ENCODE measurements around the gene HDAC9.

DNA sequence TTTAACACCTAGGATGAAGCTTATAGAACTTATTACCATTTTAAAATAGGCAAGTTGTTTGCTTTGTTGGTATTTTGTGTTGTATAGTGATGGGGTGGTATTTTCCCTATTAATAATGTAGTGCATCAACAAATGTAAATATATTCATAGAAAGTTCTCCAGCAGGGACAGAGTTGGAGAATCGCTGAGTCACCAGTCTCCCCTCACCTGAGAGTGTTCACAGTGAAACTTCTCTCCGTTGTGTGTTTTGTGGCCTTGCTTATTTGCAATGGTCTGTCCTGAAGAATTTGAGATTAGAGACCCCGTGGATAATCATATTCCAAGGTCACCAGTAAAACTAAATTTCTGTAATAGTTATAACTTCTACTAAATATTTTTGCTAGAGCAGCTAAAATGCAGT, 51.0 kb downstream of the HDAC9 start:
- TF ChIP-seq, protein P1, sequence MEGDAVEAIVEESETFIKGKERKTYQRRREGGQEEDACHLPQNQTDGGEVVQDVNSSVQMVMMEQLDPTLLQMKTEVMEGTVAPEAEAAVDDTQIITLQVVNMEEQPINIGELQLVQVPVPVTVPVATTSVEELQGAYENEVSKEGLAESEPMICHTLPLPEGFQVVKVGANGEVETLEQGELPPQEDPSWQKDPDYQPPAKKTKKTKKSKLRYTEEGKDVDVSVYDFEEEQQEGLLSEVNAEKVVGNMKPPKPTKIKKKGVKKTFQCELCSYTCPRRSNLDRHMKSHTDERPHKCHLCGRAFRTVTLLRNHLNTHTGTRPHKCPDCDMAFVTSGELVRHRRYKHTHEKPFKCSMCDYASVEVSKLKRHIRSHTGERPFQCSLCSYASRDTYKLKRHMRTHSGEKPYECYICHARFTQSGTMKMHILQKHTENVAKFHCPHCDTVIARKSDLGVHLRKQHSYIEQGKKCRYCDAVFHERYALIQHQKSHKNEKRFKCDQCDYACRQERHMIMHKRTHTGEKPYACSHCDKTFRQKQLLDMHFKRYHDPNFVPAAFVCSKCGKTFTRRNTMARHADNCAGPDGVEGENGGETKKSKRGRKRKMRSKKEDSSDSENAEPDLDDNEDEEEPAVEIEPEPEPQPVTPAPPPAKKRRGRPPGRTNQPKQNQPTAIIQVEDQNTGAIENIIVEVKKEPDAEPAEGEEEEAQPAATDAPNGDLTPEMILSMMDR (conservative IDR thresholded peaks at IDR 0.05), result no peak
- no peak for TF ChIP-seq EZH2 (IDR thresholded peaks at IDR 0.05; ENCODE audit: low read depth)

Data from PC-9 (cell line).